BJ (cell line): Measurements from ENCODE around the gene KIF26B. TPM values are rescaled to one million over a fixed set of nuclear protein-coding genes. Genes with fewer than 3 reads are reported as not detected.

Source experiments
- CTCF ChIA-PET: fragments of 350-600 bp; formaldehyde crosslinking; extraction: SDS; loops from one replicate; lab custom pipeline; 2021; ENCODE audit warnings: antibody characterized with exemption, inconsistent platforms; lab: Yijun Ruan, JAX
- POLR2A ChIA-PET: fragments of 300-600 bp; sonication (Branson Sonifier 250); formaldehyde crosslinking; extraction: SDS; loops from one replicate; lab custom pipeline; 2021; ENCODE audit warnings: antibody characterized with exemption; lab: Charles Lee
- DNase-seq: peaks from one replicate; pipeline ENCODE4 v3.0.0-alpha.2; 2011; ENCODE audit warnings: low read depth
- H3K27me3 ChIP-seq: 2 replicates; pipeline ENCODE4 v1.6.0; 2011; ENCODE audit warnings: low read length; ENCODE audit not compliant: control insufficient read depth, insufficient read depth
- H3K36me3 ChIP-seq: 2 replicates; pipeline ENCODE4 v1.5.1; 2011; ENCODE audit warnings: low read length; ENCODE audit not compliant: control insufficient read depth, insufficient read depth
- H3K4me3 ChIP-seq: 2 replicates; pipeline ENCODE4 v1.5.1; 2011; ENCODE audit warnings: low read depth, mild to moderate bottlenecking, control low read depth, low read length
- polyA plus RNA-seq: library from polyadenylated mRNA; depleted of rRNA; stranded (reverse); fragments of >200 nt; gene quantifications from 2 replicates; pipeline ENCODE4 v1.2.3, GENCODE V29; 2011
- TF ChIP-seq, protein P1 (sequence below): IDR thresholded peaks from 2 replicates; pipeline ENCODE4 v1.5.1; 2011; ENCODE audit warnings: low read depth, mild to moderate bottlenecking, control low read depth, inconsistent platforms, low read length, moderate library complexity; ENCODE audit not compliant: insufficient read depth

Gene KIF26B
- polyA plus RNA-seq, 1 experiment, result 2.8 TPM

- H3K4me3 ChIP-seq, result no peak overlapping the region
- CTCF ChIA-PET, result no interaction called here
- POLR2A ChIA-PET, result no interaction called here
- no peaks in the 10 kb centered on the region for H3K27me3 ChIP-seq
- H3K36me3 ChIP-seq, result peaks cover 2% of the 10 kb centered on the region
- TF ChIP-seq, protein P1, sequence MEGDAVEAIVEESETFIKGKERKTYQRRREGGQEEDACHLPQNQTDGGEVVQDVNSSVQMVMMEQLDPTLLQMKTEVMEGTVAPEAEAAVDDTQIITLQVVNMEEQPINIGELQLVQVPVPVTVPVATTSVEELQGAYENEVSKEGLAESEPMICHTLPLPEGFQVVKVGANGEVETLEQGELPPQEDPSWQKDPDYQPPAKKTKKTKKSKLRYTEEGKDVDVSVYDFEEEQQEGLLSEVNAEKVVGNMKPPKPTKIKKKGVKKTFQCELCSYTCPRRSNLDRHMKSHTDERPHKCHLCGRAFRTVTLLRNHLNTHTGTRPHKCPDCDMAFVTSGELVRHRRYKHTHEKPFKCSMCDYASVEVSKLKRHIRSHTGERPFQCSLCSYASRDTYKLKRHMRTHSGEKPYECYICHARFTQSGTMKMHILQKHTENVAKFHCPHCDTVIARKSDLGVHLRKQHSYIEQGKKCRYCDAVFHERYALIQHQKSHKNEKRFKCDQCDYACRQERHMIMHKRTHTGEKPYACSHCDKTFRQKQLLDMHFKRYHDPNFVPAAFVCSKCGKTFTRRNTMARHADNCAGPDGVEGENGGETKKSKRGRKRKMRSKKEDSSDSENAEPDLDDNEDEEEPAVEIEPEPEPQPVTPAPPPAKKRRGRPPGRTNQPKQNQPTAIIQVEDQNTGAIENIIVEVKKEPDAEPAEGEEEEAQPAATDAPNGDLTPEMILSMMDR, result no peak
- no peak for DNase-seq
Observed at GRCh38 chr1:245183429-245183828, 28.6 kb downstream of the KIF26B start.

- Histone ChIP-seq H3K36me3 (no peaks in the 10 kb centered on the region; the same call in 1 of the 2 replicates), H3K4me3 (no peak overlapping the region), H3K27me3 (no peaks in the 10 kb centered on the region)
- TF ChIP-seq, protein P1, result no peak
- ChIA-PET CTCF (interaction anchor here (0.6 kb wide), 1 partner anchor 371 kb away, joined by 4 read pairs; no protein-coding TSS in a partner anchor), POLR2A (no interaction called here)
- DNase-seq, result no peak
Observed at GRCh38 chr1:245184779-245185178, 30.0 kb downstream of the KIF26B start.

DNA sequence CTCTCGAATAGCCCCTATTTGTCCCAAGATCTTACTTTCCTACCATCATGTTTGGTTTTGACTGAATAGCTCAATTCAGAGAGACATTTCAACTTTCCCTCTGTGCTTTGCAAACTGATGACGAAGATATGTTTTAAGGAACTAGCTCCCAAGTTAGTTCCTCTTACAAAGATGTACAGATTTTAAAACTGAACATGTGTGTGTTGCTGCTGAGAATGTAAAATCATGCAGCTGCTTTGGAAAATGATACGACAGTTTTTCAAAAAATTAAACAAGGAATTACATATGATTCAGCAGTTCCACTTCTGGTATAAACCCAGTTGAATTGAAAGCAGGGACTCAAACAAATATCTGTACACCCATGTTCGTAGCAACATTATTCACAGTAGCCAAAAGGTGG, 33.6 kb downstream of the KIF26B start:
- ChIA-PET CTCF (no interaction called here), POLR2A (no interaction called here)
- TF ChIP-seq, protein P1, result no peak

DNA sequence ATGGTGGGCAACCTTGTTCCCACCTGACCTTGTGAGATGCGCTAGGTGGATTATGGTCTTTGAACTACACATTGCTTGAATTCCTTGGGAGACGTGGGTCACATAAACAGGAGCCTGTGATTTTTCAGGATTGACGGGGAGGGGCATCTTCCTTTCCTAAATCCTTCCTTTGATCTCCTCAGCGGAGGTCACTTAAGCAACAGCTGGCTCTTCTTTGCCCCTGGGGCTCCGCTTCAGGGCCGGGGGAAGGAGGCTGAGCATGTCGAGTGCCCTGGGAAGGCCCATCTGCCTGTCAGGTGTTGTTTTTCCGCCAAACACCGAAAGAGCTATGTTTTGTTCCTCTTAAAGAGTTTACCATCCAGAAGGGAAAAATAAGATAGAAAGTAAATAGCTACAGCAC, 40.6 kb downstream of the KIF26B start:
- ChIA-PET CTCF (interaction anchor here (0.7 to 2.5 kb wide), 4 partner anchors 10 to 662 kb away, joined by 3 to 12 read pairs (median 3); no protein-coding TSS in a partner anchor), POLR2A (no interaction called here)
- Histone ChIP-seq H3K4me3 (no peak overlapping the region), H3K27me3 (no peaks in the 10 kb centered on the region), H3K36me3 (no peaks in the 10 kb centered on the region; the same call in 1 of the 2 replicates)
- DNase-seq, result no peak
- TF ChIP-seq, protein P1, result no peak

More for the DNA sequence above, 33.6 kb downstream of the KIF26B start:
- Histone ChIP-seq H3K36me3 (no peaks in the 10 kb centered on the region), H3K4me3 (no peak overlapping the region), H3K27me3 (no peaks in the 10 kb centered on the region)
- no peak for DNase-seq

DNA sequence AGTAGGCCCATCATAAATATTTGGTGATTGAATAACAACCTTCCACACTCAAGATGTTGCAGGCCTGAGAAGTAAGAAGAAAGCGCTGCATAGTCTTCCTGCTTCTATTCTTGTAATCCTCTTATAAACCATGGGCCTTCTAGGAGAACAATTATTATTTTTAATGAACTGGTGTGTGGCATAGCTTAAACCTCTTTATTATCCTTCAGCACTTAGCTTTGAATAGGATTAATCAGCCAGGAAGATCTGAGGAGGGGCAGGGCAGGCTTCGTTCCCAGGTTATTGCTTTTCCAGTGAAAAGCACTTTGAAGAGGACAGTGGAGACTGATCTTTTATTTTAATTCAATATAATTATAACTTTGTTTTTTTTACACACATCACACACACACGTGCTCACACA, 42.3 kb downstream of the KIF26B start:
- Histone ChIP-seq H3K4me3 (no peak overlapping the region), H3K36me3 (no peaks in the 10 kb centered on the region; the same call in 1 of the 2 replicates), H3K27me3 (no peaks in the 10 kb centered on the region)
- POLR2A ChIA-PET, result no interaction called here
- CTCF ChIA-PET, result interaction anchor here (1.0 to 2.5 kb wide), 5 partner anchors 19 to 40 kb away, joined by 3 to 12 read pairs (median 3); no protein-coding TSS in a partner anchor
- DNase-seq, result no peak
- TF ChIP-seq, protein P1, result no peak
